Limb (tissue), 2 donors: ENCODE measurements around the gene PRKCE.

Experiments
- DNase-seq, 2 donors: peaks; one replicate each; pipeline ENCODE4 v3.0.0-alpha.2; 2016; ENCODE audit errors: extremely low spot score in 2 of 2

PRKCE gene

DNA sequence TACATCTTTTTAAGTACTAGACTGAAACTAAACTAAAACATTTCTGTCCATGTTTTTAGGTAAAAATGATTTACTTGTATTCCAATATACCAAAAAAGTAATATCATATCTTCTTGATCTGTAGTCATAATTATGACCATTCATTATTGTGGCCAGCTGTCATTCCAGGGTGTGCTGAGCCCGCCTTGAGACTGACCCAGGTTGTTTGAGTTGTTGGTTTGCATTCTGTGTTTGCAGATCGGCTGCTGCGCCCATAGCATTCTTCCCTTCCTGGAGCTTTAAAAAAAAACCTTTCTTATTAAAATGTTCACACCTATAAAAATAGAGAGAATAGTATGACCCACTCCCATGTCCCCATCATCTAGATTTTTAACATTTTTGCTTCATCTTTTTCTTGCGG, 101.9 kb downstream of the PRKCE start:
- DNase-seq: no peak

DNA sequence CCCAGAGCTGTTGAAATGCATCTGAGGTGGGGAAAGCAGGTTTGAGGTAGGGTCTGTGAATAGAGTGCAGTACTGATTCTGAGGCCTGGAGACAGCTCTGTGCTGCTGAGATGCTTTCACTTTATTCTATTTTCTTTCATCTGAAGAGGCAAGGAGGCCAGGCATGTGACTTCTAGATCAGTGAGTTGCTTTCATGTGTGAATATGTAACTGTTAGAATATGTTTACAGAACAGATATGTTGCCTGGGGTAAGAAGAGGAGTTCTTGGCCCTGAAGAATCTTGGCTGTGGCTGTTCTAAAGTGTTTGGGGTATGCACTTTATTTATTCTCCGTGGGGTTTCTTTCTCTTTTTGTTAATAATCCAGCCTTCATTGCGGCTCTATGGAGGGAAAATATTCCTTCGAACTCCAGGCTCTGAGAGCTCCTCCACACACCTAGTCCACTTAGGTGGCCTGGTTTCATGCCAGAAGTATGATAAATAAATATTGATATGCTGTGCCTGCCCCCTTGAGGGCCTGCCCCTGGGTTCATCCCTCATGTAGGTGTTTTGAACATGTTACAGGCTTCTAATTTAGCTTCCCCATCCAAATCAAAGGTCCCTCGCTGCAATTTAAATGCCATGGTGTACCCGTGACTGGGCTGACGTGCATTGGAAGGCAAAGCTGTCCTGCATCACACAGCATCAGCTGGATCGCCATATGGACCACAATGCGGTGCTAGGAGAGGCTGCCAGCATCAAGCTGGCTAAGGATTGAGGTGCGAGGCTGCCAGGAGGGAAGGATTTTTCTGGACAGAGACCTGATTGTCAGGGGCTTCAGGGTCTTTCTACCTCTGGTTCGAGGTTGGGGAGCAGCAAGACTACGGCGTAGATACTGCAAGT, 102.9 kb downstream of the PRKCE start:
- no peak for DNase-seq

DNA sequence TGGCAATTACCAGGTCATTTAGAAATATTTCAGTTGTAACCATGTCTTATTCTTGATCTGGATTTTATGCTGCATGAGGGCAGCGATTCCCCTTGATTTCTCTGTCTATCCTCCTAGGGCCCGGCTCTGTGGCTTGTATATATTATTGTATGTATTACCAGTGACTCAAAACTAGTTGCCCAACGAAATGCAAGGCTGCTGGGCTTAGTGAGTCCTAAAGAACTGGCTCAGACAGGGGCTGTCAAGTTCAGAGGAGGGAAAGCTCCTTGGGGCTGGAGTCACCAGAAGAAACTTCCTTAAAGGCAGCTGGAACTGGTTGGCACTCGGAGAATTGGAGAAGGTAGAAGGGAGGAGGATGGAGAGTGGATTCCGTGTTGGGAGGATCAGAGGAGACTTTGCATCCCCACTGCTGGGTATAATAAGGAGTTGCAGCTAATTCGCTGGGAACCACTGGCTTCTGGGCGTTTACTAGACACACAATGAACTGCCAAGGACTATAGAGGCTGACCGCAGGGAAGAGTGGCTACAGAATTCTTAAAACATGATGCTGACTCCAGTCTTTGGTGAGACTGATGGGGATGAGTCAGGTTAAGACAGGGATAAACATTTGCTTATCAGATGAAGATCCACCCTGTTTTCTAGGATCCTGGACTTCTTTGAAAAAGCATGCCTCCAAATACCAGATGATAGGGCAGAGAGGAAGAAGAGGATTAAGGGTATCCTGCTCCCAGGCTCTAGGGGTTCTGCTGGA, 104.3 kb downstream of the PRKCE start:
- DNase-seq: no peak

DNA sequence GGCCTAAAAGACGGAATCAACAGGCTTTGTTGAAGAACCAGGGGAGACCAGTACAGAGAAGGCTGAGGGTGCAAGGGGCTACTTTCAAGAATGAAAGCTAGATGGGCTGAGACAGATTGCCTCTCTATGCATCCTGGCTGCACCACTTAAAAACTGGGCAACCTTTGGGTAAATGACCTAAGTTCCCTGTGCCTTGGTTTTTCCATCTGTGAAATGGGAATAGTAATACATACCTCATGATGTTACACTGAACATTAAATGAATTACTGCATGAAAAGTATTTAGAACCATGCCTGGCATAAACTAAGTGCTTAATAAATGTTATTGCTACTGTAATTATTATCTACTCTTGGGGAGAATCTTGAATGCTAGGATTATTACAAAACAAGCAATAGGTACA, 106.5 kb downstream of the PRKCE start:
- DNase-seq: no peak

DNA sequence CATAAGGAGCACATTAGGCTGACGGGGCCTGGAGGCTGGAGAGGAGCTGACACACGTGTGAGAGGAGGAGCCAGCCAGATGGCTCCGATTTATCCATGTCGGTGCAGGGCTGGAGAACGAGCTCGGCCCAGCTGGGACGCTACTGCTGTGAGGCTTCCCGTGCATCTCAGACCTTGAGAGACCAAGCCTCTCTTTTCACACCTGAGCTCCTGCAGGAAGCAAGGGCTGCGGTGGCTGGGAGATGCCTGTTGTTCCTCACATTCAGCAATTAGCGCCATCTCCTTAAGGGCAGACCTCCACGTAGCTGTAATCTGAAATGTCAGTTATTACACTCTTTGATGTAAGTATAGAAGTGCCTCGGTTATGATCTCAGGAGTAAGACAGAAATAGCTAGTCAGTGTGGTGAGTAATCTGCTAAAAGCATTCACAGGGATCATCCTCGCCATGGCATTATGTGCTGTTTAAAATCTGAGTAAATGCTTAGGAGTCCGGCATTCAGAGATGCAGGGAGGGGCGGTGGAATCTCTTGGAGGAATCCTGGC, 107.9 kb downstream of the PRKCE start:
- DNase-seq: peak; percentile 51 to 53

DNA sequence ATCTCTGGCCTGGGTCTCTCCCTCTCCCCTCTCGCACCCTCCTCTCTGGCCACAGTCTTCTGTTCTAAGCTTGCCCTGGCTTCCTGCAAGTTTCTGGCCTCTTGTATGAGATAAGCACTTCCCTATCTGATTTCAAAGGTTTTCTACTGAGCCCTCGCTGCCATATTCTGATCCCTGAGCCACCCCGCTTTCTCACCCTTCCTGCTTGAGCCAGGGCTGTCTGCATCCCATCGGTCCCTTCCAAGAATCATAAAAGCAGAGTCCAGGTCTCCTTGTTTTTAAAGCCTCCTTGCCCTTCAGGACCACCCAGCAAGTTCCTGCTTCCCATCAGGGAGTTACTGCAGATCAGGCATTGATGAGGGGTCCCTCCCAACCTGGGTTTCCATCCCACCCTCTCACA, 110.2 kb downstream of the PRKCE start:
- DNase-seq: no peak

DNA sequence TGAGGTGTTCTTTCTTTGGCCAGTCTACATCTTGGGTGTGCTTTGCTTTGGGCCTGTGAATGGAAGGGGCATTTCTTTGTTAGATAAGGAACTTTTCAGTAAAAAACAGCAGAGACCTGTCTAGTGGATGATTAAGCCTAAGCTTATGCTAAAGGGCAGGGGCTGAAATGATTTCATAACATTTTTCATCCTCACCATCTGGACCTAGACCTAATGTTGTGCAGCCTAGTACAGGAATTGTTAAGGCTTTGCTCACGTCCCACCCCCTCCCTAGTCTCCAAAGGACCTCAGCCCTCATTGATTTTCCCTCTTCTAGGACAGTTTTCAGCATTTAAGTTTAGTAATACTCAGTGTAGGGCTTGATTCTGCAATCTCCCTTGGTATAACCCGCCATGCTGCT, 111.8 kb downstream of the PRKCE start:
- no peak for DNase-seq

DNA sequence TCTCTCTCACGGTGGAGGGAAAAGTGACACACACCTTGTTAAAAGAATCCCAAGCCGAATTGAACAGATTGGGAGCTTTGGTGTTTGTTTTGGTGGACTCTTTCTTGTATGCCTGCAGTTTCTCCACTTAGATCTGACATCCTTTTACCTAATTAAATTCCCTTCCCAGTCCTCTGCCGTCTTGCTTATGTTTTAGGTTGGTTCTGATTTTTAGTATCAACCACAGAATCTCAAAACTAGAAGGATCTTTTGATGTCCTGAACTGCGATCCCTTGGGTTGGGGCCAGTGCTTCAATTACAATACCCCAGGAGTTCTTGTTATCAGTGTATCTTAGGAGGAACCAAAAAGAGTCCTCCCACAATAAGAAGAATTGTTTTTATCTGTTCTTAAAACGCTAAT, 112.3 kb downstream of the PRKCE start:
- DNase-seq: no peak

DNA sequence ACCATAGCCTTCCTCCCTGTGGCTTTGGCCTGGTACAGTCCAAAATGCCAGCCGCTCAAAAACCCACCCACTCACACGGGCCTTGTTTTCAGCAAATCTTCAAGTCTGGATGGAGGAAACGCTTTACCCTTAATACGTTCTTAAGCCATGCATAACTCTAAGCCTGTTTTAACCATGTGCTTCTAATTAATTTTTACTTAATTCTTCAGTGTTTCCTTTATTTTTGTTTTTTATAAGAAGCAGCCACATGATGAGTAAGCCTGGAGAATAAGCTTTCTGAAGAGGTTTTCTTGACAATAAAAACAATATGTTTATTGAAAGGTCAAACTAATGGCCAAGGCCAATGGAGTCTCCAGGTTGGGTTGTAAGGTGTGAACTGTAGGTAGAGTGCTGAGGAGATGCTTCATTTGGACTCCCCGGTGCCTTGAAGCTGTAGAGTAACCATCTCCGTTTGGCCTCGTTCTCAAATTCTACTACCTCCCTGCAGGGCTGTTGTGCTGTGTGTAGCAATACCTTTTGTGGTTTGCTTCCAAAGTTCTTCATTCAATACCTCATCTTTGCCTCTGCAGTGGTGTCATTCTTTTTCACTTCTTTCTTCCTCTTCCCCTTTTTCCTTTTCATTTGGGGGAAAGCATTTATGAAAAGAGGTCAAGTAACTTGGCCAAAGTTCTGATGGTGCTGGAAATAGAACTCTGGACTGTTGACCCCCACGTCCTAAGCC, 113.7 kb downstream of the PRKCE start:
- DNase-seq: no peak

DNA sequence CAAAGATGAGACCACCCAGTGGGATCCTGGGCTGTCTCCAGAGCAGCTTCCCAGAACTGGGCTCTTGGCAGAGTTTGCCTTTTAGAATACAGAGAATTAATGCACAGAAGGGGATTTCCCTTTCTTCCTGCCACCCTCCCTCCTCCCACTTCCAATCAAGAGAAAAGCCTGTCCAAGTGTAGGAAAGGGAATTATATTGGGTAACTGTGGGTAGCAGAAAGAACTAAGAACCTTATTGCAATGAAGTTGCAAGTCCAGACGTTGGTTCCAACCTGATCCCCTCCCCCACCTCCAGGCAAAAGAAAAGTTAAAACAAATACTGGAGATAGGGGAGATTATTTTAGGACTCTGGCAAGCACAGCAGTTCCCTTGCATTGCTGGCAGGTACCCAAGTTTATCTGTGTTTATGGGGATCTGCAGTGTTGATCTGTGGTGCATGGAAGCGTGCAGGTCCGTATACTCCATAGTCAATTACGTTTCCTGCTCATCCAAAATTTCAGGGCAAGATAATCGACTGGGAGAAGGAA, 114.3 kb downstream of the PRKCE start:
- peak in 1 of 2 donors; percentile 14 for DNase-seq

DNA sequence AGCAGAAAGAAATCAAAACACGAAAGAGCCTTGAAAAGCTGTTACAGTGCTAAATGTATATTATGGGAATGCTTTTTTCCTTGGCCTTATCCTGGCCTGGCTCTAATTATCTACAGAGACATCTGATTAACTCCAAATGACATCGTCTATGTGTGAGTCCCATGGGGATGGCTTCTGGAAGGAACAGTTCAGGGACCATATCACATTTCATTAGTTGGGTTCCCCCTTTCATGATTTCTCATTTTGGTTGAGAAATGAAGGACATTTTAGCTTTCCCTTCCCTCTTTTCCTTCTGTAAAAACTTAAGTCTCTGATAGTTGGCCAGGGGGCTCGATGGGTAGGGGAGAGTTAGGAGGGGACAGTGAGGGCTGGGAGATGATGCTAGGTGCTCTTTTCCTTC, 116.7 kb downstream of the PRKCE start:
- DNase-seq: no peak

DNA sequence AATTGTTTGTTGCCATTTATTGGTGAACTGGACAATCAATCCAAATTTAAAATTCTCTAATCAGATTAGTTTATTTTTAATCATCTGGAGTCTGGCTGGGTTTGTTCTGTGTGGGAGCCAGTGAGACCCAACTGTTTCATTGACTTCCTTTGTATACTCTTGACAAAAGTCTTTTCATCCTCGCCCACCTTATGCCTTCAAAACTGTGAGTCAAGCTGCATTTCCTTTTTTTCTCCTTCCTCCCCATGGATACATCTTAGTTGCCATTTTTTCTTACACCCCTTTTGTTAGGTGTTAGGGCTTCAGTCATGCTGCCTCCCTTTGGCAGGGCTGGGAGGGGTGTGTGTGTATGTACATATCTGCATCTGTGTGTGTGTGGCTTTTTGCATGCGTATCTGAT, 117.6 kb downstream of the PRKCE start:
- DNase-seq: no peak

DNA sequence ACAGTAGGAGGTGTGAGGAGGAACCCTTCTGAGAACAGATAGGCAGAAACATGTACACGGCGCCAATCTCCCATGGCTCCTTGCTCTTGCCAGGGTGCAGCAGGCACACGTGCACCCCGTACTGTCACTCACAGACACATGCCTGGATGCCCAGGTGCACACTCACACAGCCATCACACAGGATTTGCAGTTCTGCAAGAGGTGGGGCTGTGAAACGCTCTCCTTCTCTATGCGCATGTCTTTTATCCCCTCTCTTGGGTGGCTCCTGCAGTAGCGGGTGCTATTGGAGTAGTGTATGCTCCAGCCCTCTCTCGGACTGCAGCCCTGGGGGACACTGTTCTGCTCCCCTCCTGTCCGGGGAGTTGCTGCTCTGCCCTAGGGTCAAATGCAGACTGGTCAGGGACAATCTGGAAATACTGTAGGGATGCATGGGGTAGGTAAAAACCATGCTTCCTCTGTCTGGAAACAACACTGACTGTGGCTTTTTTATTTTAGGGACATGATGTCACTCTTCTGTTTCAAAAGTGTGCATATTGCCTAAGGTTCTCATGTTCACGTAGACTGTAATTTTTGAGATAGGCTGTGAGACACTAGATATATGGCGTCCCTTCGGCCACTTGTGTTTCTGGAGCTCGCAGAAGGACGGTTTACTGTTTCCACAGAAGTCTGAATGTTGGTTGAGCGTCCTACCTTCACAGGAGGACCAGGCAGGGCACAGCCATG, 118.5 kb downstream of the PRKCE start:
- DNase-seq: no peak

DNA sequence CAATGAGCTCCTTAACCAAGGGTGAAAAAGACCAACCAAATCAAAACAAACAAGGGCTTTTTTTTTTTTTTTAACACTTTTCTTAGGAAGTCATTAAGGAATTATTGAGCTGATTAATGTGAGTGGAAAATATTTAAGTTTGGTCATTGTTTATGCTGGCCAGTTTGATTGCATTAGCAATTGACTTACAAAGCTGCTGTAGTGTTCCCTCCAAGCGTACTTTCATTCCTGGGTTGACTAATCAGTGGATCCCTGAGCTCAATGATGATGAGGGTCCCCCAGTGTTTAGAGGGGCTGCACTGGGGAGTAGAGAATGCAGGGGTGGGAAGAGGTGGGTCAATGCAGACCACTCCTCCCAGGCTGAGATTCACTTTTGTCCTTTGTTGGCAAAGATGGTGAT, 119.3 kb downstream of the PRKCE start:
- DNase-seq: no peak

DNA sequence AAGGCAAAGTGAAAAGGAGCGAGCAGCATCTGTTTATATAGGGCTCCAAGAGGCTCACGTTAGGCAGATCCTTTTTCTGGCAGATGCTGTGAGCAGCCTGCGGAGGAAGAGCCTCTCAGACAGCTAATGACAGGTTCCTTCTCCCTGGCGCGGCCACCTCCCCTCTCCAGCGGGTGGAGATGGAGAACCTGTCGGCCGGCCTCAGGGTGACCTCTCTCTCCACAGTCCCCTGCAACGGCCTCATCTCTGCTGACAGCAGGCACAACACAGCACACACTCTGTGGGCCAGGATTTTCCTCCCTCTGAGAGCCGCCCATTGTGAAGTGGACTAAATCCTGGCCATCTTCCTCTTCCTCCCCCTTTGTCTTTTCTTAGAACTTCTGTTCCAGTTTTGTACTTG, 119.8 kb downstream of the PRKCE start:
- peak; percentile 55 to 60 for DNase-seq

DNA sequence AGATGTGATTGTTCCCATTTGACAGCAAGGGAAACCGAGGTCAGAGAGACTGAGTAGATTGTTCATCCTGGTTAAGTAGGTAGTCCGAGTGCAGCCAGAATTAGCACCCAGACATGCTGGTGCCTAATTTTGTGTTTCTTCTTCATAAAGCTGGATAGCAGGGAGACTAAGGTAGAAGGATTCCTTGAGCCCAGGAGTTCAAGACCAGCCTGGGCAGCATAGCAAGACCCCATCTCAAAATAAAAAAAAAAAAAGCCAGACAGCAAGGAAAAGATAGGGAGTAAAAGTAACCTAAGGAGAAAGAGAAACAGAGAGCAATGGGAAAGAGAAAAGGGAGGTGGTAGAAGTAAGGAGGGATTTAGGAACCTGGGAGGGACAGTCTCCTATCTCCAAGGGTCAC, 120.6 kb downstream of the PRKCE start:
- DNase-seq: no peak

DNA sequence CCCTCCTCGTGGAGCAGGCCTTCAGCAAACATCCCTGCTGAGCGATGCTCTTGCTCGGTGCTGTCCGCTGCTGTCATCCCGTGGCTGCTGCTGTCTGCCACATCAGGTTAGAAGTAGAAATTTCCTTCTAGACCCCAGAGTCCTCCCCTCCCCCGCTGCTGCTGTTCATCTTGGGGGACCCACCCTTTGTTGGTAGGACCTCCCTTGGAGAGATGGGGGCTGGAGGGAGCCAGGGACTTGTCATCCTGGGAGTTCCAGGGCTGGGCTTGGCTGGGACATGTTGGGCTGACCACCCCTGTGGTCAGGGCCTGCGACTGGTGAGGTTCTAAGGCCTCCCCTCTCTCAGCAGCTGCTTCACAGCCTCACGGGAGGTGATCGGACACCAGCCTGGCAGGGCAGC, 122.4 kb downstream of the PRKCE start:
- DNase-seq: no peak

DNA sequence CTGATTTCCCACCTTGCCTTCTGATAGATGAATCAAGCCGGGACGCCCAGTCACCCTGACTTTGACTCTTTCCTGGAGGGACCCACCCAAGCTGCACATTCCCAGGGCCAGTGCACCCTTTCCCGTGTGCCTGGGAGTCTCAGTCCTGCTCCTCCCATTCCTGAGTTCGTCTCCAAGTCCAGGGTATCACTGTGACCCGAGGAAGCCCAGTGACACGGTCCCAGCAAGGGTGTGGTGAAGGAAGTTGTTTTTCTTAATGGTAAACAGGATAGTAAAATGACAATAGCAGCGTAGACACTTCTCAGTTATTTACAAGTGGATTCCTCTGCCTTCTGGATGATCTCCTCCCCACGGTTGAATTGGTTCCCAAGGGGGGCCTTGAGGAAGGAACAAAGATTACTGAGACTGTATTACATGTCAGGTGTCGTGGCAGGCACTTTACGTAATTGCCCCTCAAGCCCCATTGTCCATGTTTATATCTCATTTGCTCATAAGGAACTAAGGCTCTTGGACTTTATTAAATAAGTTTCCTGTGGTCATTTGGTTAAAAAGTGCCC, 123.3 kb downstream of the PRKCE start:
- no peak for DNase-seq

DNA sequence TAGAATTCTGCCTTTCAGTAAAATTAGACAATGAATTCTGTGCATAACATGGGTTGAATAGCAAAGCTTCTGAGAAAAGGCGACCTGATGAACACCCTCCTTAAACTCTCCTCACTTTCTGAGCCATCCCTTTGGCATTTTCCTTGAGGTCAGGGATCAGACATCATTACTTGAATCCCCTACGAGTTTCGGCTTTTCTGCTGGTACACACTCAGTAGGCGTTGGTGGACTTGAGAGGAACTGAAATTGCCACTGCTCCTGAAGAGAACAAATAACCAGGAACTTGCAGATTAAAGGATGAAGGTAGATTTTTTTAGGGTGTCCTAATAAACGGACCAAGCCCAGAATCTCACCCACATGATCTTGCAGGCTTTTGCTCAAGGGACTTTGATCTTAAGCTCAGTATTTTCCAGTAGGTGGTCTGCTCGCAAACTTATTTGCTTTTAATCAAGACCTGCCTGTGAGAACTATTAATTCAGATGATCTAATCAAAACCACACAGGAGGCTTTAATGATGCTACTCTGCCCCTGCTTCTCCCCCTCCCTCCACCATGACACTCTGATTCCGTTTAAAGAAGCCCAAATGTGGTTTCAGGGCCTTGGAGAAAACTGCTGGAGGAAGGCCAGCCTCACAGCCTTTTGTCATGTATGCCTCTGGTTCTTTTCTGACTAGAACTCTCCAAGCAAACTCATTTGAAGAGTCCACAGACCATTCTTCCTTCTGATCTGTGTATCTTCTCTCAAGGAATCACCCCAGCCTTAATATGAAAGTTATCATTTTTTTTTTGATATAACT, 124.9 kb downstream of the PRKCE start:
- DNase-seq: no peak
